Kasumi-1 (cell line): ENCODE measurements around the gene VAT1L.
"Not testable (repeated sequence)": the region's sequence is repeated elsewhere in the genome, so short reads cannot be mapped to it uniquely, and the experiment has no call there.

ENCODE experiments used
- DNase-seq, 2 experiments: peaks; one replicate each; lab custom pipeline; 2025; lab: John Stamatoyannopoulos, UW

VAT1L gene

DNA sequence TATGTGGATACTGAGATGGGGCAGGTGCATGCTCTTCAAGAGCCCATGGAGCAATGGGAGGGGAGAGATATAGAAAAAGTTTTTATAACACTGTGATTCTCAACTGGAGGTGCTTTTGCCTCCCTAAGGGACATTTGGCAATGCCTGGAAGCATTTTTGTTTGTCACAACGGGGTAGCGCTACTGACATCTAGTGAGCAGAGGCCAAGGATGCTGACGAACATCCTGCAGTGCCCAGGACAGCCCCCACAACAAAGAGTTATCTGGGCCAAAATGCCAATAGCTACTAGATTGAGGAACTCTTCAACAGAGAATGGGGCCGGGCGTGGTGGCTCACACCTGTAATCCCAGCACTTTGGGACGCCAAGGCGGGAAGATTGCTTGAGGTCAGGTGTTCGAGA, 166.8 kb downstream of the VAT1L start:
- DNase-seq, result no peak

- no peak for DNase-seq
These were observed 167.9 kb downstream of the VAT1L start for GRCh38 chr16:77956231-77956630.

- DNase-seq, result no peak
These were observed 172.4 kb downstream of the VAT1L start for GRCh38 chr16:77960766-77961165.

GRCh38 chr16:77961814-77962213, 173.4 kb downstream of the VAT1L start:
- DNase-seq, result no peak

DNA sequence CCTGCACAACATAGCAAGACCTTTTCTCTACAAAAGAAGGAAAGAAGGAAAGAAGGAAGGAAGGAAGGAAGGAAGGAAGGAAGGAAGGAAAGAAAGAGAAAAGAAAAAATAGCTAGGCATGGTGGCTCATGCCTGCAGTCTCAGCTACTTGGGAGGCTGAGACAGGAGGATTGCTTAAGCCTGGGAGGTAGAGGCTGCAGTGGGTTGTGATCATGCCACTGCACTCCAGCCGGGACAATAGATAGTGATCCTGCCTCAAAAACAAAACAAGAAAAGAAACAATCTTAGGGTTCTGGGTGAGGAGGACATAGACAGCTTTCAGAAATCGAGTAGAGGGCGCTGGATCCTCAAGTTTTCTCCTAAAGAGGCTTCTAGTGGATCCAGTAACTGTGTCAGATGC, 174.3 kb downstream of the VAT1L start:
- no peak for DNase-seq

GRCh38 chr16:77963185-77964044, 175.1 kb downstream of the VAT1L start:
- no peak for DNase-seq

DNA sequence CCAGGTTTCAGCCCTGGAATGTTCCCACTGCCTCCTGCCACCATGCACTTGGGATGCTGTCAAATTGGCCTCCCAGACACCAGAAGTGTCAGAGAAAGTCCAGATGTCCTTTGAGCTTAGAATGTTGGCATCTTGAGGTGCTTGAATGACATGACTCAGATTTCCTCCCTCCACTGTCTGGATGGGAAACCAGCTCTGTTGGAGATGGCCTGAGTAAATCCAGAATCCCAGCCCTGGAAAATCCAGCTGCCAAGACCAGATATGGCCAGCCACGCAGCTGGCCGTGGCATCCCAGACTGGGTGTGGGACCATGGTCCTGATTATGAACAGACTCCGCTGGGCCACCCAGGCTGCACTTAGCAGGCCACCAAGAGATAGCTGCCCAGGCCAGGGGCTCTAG, 177.0 kb downstream of the VAT1L start:
- no peak for DNase-seq

DNA sequence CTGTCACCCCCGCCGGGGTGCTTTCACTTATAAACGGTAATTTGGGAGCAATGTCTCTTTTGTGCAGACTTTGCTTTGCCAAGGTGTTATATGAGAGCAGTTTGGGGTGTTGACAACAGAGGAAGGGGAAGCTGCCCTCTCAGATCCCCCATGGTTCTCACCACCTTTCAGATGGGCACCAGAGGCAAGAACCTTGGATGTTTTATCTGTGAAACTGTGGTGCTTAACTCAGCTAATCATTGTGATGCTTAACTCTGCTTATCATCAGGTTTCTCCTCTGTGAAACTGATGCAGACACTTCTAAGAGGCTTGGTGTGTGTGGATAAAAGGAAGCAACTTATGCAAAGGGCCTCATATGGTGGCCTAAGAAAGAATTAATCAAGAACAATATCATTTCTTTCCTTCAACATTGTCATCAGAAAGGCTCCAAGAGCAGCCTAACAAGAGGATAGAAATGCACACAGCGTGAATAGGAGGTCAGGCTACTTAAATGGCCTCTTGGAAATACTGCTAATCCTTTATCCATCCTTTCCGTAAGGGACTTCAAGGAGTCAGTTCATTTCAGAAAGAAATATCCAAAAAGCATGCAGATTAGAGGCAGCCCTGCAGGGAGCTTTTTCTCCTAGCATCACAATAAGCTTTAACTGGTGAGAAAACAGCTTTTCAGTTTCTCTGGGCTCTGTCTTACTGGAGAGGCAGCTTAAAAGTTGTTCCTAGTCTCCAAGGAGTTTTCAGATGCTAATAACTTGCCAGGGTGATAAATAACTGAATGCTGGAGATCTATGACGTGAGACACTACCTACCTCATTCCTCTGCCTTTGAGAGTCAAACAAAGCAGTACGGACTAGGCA, 178.9 kb downstream of the VAT1L start:
- DNase-seq, result no peak

- no peak for DNase-seq
These were observed 181.5 kb downstream of the VAT1L start for GRCh38 chr16:77969861-77970260.

DNA sequence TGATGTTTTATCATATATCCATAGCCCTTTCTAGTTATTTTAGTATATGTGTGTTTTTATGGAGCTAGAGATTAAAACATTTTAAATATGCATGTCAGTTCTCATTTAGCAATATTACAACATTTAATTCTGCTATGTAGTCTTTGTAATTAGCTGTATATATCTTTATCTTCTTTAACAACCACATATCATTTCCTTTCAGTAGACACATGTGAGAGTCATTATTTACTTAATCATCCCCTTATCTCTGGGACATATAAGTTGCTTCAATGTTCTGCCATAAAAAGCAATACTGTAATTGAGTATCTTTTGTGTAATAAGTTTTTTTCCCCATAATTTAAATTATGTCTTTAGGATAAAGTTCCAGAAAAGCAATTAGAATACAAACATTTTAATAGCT, 182.0 kb downstream of the VAT1L start:
- DNase-seq, result no peak

DNA sequence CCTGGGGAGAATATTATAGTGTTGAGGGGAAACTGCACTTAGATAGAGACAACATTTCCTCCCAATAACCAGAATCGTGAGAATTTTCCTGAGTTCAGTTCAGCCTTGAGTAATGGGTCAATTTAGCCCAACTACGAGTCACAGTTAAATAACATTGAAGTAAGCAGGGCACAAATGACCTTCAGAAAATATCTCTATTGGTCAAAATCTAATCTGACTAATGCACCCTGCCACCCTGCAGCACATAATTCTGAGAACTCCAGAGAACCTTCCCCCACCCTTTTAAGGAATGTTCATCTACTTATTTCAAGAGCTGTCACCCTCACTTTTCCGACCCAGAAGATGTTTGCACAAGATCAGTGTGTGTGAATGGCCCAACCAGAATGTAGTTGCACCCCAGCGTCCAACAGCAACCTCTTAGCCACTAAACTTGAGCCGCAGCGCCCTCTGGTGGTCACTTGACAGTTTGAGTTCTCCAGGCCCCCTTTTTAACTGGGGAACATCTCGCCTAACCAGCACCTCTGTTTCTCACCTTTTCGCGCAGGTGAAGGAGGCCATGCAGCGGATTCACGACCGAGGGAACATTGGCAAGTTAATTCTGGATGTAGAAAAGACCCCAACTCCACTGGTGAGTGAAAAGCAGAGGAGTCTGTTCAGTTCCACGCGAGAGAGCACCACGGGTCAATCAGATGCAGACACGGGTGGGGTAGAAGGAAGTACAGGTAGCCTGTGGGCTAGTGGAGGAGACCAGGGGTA, 183.1 kb downstream of the VAT1L start:
- peak; percentile 60 to 75 for DNase-seq

GRCh38 chr16:77972062-77972392, 183.7 kb downstream of the VAT1L start:
- no peak for DNase-seq

GRCh38 chr16:77974883-77975282, 186.5 kb downstream of the VAT1L start:
- peak in 1 of 2 experiments; percentile 5 for DNase-seq

- no peak for DNase-seq
These were observed 187.6 kb downstream of the VAT1L start for GRCh38 chr16:77975942-77976341.

DNA sequence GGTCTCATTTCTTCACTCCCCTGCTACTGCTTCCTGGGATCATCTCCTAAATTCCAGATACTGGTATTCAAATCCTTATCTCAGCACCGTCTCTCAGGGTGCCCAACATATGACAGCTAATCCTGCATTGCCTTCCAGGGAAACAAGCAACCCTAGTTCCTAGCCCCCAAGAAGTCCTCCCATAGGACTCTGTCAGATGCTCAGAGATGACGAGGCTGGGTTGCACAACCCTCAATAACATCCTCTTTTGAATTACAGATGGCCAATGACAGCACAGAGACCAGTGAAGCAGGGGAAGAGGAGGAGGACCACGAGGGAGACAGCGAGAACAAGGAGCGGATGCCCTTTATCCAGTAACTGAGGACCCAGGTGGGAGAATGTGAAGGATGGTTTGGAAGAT, 189.0 kb downstream of the VAT1L start:
- no peak for DNase-seq

DNA sequence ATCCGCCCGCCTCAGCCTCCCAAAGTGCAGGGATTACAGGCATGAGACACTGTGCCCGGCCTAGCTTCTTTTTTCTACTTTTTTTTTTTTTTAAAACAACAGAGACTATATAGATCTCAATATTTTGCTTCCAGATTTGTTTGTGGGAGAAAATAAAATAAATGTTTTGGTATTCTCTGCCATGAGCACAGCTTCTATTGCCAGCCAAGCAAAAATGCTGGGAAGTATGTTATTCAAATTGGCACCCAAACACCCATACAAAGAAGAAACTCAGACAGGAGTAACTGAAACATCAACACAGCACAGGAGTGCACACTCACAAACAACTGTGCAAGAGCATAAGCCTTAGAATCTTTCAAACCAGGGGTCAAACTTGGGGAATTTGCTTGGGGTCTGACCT, 196.7 kb downstream of the VAT1L start:
- DNase-seq, result no peak

GRCh38 chr16:77986011-77986740, 197.8 kb downstream of the VAT1L start:
- no peak for DNase-seq

GRCh38 chr16:77987810-77988209, 199.4 kb downstream of the VAT1L start:
- DNase-seq, result no peak

DNA sequence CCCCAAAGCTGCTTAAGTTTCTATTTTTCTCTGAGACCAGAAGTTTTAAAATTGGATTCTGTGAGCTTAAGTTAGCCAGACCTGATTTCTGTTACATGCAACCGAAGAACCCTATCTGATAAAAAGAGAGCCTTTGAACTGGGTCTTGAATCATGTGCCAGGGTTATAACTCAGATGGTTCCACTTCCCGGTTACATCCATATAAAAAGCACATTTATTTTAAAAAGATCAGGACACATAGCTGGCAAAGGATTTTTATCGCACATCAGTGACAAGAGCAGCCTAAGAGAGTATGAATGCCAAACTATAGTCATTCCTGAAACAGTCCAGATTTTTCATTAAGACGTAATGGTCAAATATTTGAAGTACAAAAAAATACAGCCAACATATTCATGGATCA, 201.5 kb downstream of the VAT1L start:
- no peak for DNase-seq

DNA sequence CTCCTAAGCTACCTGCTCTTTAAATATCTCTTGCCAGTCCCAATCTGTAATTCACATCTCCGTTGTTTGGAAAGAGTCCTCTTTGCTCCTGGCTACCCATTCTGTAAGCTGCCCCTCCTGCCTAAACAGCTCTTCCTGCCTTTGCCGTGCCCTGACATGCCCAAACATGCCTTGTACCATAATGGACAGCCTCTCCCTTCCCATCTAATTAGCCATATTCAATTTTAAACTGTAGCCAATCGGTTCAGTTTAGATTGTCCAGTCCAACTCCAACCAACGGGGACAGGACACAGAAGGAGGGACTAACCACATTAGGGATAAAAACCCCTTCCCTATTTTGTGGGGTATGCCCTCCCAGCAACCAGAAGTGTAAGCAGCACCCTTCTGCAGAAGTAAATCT, 203.3 kb downstream of the VAT1L start:
- DNase-seq, result no peak

GRCh38 chr16:77992381-77992780, 204.0 kb downstream of the VAT1L start:
- DNase-seq, result not testable (repeated sequence)
